CD14-positive monocyte (primary cell): ENCODE measurements around the gene RASD2. TPM values are rescaled to one million over a fixed set of nuclear protein-coding genes. Genes with fewer than 3 reads are reported as not detected.

ENCODE experiments used
- DNase-seq, 3 donors: peaks; one replicate each; pipeline ENCODE4 v3.0.0-alpha.2; 2011 to 2022
- H2AFZ ChIP-seq: 2 replicates; pipeline ENCODE4 v1.6.0; 2012; ENCODE audit warnings: mild to moderate bottlenecking, low read depth, low read length, inconsistent platforms; ENCODE audit not compliant: insufficient read depth, poor library complexity, severe bottlenecking
- H3K27ac ChIP-seq, 2 donors: 1 replicate in 1 of 2; 2 replicates in 1 of 2; pipeline ENCODE4 v1.5.1; 2012 to 2013; ENCODE audit warnings: low read length in 2 of 2, control low read depth in 1 of 2, inconsistent platforms in 1 of 2, low read depth in 1 of 2, mild to moderate bottlenecking in 1 of 2
- H3K27me3 ChIP-seq, 2 donors: one replicate each; pipeline versions ENCODE4 v1.6.0 to v1.6.1; 2011 to 2013; ENCODE audit warnings: low read length in 2 of 2; ENCODE audit not compliant: control insufficient read depth in 2 of 2, insufficient read depth in 2 of 2
- H3K36me3 ChIP-seq, 2 donors: replicated peaks in 1 of 2; 1 replicate in 1 of 2; 2 replicates in 1 of 2; pipeline versions ENCODE4 v1.5.1 to v1.6.1; 2012 to 2013; ENCODE audit warnings: low read length in 2 of 2, control low read depth in 1 of 2, inconsistent platforms in 1 of 2, mild to moderate bottlenecking in 1 of 2; ENCODE audit not compliant: insufficient read depth in 2 of 2, control insufficient read depth in 1 of 2
- H3K4me1 ChIP-seq, 2 donors: 1 replicate in 1 of 2; 2 replicates in 1 of 2; pipeline versions ENCODE4 v1.5.1 to v1.6.1; 2012 to 2013; ENCODE audit warnings: low read length in 2 of 2, control low read depth in 1 of 2, inconsistent platforms in 1 of 2, mild to moderate bottlenecking in 1 of 2, moderate library complexity in 1 of 2; ENCODE audit not compliant: insufficient read depth in 2 of 2, control insufficient read depth in 1 of 2
- H3K4me2 ChIP-seq: replicated peaks from 2 replicates; pipeline ENCODE3; 2012; ENCODE audit warnings: low read length, moderate library complexity, mild to moderate bottlenecking; ENCODE audit not compliant: poor library complexity, severe bottlenecking; ENCODE audit errors: extremely low read depth
- H3K4me3 ChIP-seq, 3 experiments: fragments of 200-600 bp in 1 of 3; sonication (generic) in 1 of 3; replicated peaks in 1 of 3; 1 replicate in 2 of 3; 2 replicates in 1 of 3; pipeline ENCODE4 v1.5.1; 2011 to 2013; ENCODE audit warnings: low read length in 3 of 3, mild to moderate bottlenecking in 3 of 3, control low read depth in 2 of 3, low read depth in 2 of 3, inconsistent platforms in 1 of 3, moderate library complexity in 1 of 3
- H3K79me2 ChIP-seq: 2 replicates; pipeline ENCODE4 v1.6.0; 2012; ENCODE audit warnings: mild to moderate bottlenecking, control low read depth, inconsistent platforms, low read length, moderate library complexity; ENCODE audit not compliant: insufficient read depth
- H3K9ac ChIP-seq: 2 replicates; pipeline ENCODE4 v1.6.0; 2017; ENCODE audit warnings: low read length, mild to moderate bottlenecking; ENCODE audit not compliant: insufficient read depth, poor library complexity, severe bottlenecking
- H3K9me3 ChIP-seq, 2 donors: replicated peaks in 1 of 2; 1 replicate in 1 of 2; 2 replicates in 1 of 2; pipeline versions ENCODE4 v1.5.1 to v1.6.1; 2012 to 2013; ENCODE audit warnings: low read length in 2 of 2, control low read depth in 1 of 2; ENCODE audit not compliant: control insufficient read depth in 1 of 2, insufficient read depth in 1 of 2
- H4K20me1 ChIP-seq: 2 replicates; pipeline ENCODE4 v1.6.0; 2012; ENCODE audit warnings: mild to moderate bottlenecking, low read length, control low read depth, moderate library complexity; ENCODE audit not compliant: insufficient read depth
- H3K27ac Mint-ChIP-seq, 7 donors: one replicate each; pipeline ENCODE4 v1.8.0; 2020; ENCODE audit warnings: mild to moderate bottlenecking in 7 of 7, mixed read lengths in 7 of 7, moderate library complexity in 6 of 7, inconsistent platforms in 2 of 7
- H3K27me3 Mint-ChIP-seq, 3 donors: one replicate each; pipeline ENCODE4 v1.8.0; 2021 to 2022; ENCODE audit warnings: low read depth in 3 of 3, mild to moderate bottlenecking in 3 of 3, mixed read lengths in 3 of 3, moderate library complexity in 3 of 3, inconsistent platforms in 1 of 3
- H3K36me3 Mint-ChIP-seq, 2 donors: one replicate each; pipeline ENCODE4 v1.8.0; 2020; ENCODE audit warnings: mixed read lengths in 2 of 2, inconsistent platforms in 1 of 2, mild to moderate bottlenecking in 1 of 2
- H3K4me1 Mint-ChIP-seq: one replicate; pipeline ENCODE4 v1.8.0; 2020; ENCODE audit warnings: mild to moderate bottlenecking, mixed read lengths
- H3K4me3 Mint-ChIP-seq, 2 donors: one replicate each; pipeline ENCODE4 v1.8.0; 2020; ENCODE audit warnings: mild to moderate bottlenecking in 2 of 2, mixed read lengths in 2 of 2, moderate library complexity in 1 of 2
- H3K9me3 Mint-ChIP-seq, 7 donors: one replicate each; pipeline ENCODE4 v1.8.0; 2020 to 2022; ENCODE audit warnings: mixed read lengths in 7 of 7, mild to moderate bottlenecking in 6 of 7, moderate library complexity in 6 of 7, inconsistent platforms in 2 of 7
- WGBS: methylation state at CpG from one replicate; pipeline ENCODE4 v1.1.5; 2013; ENCODE audit warnings: missing lambda C conversion rate; ENCODE audit not compliant: insufficient coverage; 5-methylcytosine and 5-hydroxymethylcytosine counted together
- intact Hi-C, 2 donors: fragments of 100-400 bp; cut with micrococcal nuclease; formaldehyde crosslinking; loops; one replicate each; pipeline versions ENCODE4 v1.15.0 to v1.15.1; 2023
- polyA plus RNA-seq, 3 donors: library from polyadenylated mRNA; depleted of rRNA in 1 of 3; unstranded in 2 of 3; stranded (reverse) in 1 of 3; fragments of 300-500 nt in 2 of 3; fragments of >200 nt in 1 of 3; fragmentation: Illumina TruSeq in 2 of 3; gene quantifications; 1 replicate in 2 of 3; 2 replicates in 1 of 3; pipeline ENCODE4 v1.2.3, GENCODE V29; 2012 to 2021
- TF ChIP-seq, protein P1 (sequence below): fragments of 200-600 bp; IDR thresholded peaks from one replicate; pipeline ENCODE4 v1.8.0; 2022; ENCODE audit warnings: antibody characterized with exemption, mild to moderate bottlenecking

RASD2 gene
- polyA plus RNA-seq, 3 donors: 0.29 TPM; not detected in 2

DNA sequence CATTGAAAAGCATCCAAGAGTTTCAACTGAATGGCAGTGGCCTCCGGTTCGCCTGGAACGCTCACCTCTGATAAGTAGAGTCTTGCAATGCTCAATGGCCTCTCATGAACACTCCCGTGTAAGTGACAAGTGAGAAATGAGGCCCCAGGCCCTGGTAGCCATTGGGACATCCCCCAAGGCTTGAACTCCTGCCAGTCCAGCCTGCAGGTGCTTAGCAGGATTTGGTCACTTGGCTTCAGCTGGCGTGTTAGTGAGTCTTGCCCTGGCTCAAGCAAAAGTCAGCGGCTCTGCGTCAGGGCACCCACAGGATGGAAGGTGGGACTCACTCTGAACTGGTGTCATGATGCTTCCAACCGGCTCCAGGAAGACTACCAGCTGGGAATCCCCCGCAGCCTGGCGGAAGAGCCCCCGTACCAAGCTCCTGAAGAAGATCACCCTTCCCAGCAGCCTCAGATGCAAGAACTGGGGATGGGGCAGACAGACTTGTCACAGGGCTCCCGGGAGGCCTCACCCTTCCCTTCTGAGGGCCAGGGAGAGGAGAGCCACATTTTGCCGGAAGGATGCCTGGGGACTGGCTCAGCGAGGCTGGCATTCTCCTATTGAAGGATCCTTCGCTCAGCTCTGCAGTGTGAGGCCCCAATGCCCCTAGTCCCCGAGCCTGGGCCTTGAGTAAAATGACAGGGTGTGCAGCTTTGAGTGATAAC, 57.2 kb downstream of the RASD2 start:
- H3K36me3 ChIP-seq: no peaks in the 10 kb centered on the region
- H3K4me1 Mint-ChIP-seq: peaks cover 11% of the 10 kb centered on the region
- H3K4me1 ChIP-seq: peaks cover 49 to 57% of the 10 kb centered on the region in 2 donors
- no peak overlapping the region for H3K4me3 Mint-ChIP-seq
- H2AFZ ChIP-seq: no peak overlapping the region
- peaks cover 4 to 7% (median 6%) of the 10 kb centered on the region in 3 donors for H3K27me3 Mint-ChIP-seq
- H3K27ac ChIP-seq: no peak overlapping the region
- no peak overlapping the region for H3K4me2 ChIP-seq
- H4K20me1 ChIP-seq: no peaks in the 10 kb centered on the region
- intact Hi-C loops: no loop called here
- no peaks in the 10 kb centered on the region for H3K79me2 ChIP-seq
- H3K36me3 Mint-ChIP-seq: no peaks in the 10 kb centered on the region
- H3K9ac ChIP-seq: no peak overlapping the region
- no peaks in the 10 kb centered on the region for H3K9me3 Mint-ChIP-seq
- no peaks in the 10 kb centered on the region for H3K9me3 ChIP-seq
- TF ChIP-seq, protein P1, sequence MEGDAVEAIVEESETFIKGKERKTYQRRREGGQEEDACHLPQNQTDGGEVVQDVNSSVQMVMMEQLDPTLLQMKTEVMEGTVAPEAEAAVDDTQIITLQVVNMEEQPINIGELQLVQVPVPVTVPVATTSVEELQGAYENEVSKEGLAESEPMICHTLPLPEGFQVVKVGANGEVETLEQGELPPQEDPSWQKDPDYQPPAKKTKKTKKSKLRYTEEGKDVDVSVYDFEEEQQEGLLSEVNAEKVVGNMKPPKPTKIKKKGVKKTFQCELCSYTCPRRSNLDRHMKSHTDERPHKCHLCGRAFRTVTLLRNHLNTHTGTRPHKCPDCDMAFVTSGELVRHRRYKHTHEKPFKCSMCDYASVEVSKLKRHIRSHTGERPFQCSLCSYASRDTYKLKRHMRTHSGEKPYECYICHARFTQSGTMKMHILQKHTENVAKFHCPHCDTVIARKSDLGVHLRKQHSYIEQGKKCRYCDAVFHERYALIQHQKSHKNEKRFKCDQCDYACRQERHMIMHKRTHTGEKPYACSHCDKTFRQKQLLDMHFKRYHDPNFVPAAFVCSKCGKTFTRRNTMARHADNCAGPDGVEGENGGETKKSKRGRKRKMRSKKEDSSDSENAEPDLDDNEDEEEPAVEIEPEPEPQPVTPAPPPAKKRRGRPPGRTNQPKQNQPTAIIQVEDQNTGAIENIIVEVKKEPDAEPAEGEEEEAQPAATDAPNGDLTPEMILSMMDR: no peak
- DNase-seq: no peak
- H3K27ac Mint-ChIP-seq: no peak overlapping the region
- H3K27me3 ChIP-seq: no peaks in the 10 kb centered on the region
- 99% methylated on average over 16 of the region's 16 CpGs for WGBS
- H3K4me3 ChIP-seq: no peak overlapping the region

DNA sequence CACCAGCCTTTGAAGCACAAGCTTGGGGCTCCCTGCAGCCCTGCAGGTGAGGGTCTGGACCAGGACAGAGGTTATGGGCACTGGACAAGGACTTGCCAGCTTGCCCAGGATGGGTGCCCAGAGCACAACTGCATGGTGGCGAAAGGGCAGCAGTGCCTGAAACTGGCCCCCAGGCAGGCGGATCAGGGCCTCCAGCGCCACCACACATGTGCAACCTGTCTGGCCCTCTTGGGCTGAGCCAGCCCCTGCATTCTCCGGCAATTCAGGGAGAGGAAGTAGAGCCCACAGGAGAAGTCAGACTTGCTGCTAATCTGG, 57.7 kb downstream of the RASD2 start:
- TF ChIP-seq, protein P1: no peak
- no peak for DNase-seq
- no peaks in the 10 kb centered on the region for H3K9me3 Mint-ChIP-seq
- peak overlapping the region in 1 of 2 donors; percentile 42 for H3K4me3 Mint-ChIP-seq
- intact Hi-C loops: no loop called here
- H3K79me2 ChIP-seq: no peaks in the 10 kb centered on the region
- peaks cover 55 to 60% of the 10 kb centered on the region in 2 donors for H3K4me1 ChIP-seq
- H3K4me1 Mint-ChIP-seq: peaks cover 16% of the 10 kb centered on the region
- no peak overlapping the region for H3K4me3 ChIP-seq
- no peaks in the 10 kb centered on the region for H3K36me3 ChIP-seq
- H3K27me3 Mint-ChIP-seq: peaks cover 3 to 6% (median 3%) of the 10 kb centered on the region in 3 donors
- H3K9me3 ChIP-seq: no peaks in the 10 kb centered on the region
- WGBS: 58% methylated on average over 4 of the region's 4 CpGs
- no peaks in the 10 kb centered on the region for H3K36me3 Mint-ChIP-seq
- no peaks in the 10 kb centered on the region for H3K27me3 ChIP-seq
- no peak overlapping the region for H2AFZ ChIP-seq
- no peak overlapping the region for H3K27ac ChIP-seq
- H4K20me1 ChIP-seq: no peaks in the 10 kb centered on the region
- H3K4me2 ChIP-seq: no peak overlapping the region
- no peak overlapping the region for H3K9ac ChIP-seq
- H3K27ac Mint-ChIP-seq: peak overlapping the region in 1 of 7 donors; percentile 27
